GM19240 (cell line): ENCODE results near the gene PID1.

Experiments used
- DNase-seq: peaks from one replicate; pipeline ENCODE4 v3.0.0; 2011; ENCODE audit warnings: low spot score; ENCODE audit not compliant: insufficient read length

Gene PID1, protein sequence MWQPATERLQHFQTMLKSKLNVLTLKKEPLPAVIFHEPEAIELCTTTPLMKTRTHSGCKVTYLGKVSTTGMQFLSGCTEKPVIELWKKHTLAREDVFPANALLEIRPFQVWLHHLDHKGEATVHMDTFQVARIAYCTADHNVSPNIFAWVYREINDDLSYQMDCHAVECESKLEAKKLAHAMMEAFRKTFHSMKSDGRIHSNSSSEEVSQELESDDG

DNA sequence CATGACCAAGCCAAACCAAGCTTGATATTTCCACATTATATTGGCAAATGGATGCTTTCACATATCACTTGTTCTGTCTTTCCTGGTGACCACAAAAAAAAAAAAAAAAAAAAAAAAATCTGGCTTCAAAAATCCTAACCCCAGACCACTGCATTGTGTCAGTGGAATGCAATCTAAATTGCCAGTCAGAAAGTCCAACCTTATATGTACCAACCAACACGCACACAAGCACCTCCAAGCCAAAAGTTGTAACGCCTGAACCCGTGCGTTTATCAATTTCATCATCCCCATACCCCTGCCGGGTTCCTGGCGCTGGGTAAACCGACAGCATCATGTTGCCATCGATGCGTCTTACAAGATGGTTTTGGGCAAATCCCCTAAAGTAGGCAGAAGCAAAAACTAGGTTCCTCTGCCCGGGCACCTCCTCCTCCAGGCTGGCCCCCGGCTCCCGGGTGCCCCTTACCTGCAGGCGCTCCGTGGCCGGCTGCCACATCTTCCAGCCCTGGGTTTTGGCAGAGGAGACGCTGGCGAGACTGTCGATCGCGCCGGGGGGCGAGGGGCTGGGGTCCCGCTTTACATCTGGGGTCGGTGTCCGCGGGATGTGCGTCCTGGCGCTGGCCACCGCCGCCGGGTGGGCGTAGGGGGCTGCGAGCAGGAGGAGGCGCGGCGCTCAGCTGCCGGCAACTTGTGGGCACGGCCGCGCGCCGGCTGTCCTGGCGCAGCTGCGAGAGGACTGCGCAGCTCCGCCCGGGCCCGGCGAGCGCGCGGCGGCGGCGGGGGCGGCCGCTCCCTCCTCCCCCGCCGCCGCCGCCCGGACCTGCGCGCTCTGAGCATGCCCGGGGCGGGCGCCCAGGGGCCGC, at the start of gene PID1:
TSS of gene PID1 (minus strand) at position 737 of the 860 bp plus-strand sequence. CDS start at position 493, 244 bp downstream.
- no peak for DNase-seq

DNA sequence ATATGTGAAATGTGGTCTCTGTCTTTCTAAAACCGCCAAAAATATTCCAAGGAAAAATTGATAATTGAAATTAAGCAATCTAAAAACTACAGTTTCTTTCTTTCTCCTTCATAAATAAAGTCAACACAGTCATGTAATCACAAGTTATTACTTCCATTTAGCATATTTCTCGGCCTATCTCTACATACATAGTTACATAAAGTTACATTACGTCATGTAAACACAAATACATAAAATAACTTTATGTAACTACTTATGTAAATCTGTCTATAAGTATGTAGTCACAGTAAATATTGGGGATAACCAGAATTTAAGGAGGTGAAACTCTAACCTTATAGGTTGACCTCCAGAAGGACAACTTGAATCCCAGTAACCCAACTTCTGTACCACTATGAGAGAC, 48.5 kb upstream of the PID1 start:
- no peak for DNase-seq

DNA sequence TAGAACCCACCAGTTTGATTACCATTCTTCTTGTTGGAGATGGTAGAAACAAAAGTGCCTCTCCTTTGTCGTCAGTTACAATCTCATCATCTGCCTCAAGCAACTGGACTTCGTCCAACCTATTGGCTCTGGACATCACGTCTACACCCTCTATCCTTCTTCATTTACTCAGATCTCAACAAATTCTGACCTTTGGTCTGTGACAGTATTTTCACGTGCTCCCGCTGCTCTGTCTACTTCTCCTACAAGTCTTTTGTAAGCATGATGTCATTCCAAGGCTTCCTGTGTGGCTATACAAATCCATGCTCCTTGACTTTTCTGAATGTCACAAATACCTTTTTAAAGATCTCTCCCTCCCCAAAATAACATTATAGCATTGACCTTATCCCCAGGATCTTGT, 43.0 kb upstream of the PID1 start:
- DNase-seq, result no peak

DNA sequence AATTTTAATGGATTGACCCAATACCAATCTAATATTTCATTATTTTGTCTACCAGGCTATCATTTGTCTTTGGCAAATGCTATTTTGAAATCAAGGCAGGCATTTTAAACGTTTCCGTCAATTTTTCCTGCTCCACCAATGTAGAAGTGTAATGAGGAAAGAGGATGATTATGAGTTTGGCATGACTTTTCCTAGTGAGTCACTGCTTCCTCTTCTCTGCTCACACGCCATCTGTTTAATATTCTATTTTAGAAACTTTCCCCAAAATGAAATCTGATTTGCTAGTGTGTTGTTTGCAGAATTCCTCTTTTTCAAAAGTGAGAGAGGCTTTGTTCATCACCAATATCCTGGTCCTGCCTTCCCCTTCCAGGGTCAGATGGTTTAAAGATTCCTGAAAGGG, 42.5 kb upstream of the PID1 start:
- DNase-seq, result no peak

DNA sequence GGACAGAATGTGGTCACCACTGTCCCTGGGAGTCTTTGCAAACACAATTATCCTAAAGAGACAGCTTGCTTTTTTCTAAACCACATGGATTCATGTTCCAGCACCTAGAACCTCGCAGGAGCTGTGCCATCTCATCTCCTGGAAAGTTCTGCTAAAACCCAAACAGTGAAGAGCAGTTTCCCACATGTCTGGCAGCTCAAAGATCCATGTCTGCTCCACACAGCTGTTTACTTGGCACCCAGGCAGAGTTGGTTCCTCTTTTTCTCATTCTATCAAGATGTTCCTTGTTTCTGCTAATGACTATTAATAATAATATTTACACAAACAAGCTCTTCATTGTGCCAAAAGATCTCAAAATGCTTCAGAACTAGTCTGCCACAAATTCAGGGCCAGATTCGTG, 30.1 kb upstream of the PID1 start:
- DNase-seq, result no peak

DNA sequence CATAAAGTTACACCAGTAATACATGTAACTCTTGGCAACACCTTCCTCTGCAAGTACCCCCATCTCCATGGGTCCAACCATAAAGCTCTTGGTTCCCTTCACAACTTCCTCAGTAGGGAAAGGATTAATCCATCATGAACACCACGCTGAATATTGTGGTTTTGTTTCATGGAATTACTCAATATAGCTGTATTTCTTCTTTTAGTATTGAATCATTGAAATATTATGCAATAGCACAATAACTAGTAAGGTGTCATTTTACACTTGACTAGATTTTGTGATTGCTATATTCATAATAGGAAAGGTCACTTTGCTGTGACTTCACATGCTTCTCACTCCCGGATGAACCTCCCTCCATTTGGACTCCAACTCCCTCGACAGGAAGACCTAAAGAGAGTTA, 29.7 kb upstream of the PID1 start:
- DNase-seq, result no peak

DNA sequence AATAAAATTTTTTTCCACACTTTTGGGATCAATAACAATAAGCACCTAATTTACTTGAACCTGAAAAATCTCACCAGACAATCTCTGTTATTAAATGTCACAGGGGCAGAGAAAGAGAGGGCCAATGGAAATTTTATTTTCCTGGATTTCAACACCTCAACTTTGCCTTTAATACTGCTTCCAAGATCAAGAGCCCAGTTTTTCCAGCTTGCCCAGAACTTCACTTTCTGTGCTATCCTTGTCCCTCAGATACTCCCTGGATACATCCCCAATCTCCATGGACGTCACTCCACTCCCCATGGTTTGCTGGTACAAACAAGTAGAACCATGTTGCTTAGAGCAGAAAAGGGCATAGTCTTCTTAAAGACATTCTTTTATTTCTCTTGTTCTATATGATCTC, 29.3 kb upstream of the PID1 start:
- DNase-seq, result no peak

DNA sequence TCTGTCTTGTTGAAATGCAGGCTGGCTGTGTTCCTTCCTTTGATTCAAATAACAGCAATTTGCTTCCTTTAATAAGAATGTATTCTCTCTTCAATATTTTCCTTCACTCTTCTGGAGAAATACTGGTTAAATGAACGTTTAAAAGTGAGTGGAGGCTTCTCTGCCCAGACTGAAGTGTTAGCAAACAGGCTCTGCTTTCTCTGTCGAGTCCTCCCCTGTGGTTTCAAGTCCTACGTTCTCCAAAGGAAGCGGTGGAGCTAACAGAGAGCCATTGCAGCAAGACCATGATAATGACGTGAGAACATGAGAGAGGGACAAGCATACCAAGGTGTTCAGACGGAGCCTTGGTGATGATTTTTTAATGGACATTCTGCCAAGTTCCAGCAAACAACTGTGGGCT, 26.2 kb upstream of the PID1 start:
- DNase-seq, result no peak

DNA sequence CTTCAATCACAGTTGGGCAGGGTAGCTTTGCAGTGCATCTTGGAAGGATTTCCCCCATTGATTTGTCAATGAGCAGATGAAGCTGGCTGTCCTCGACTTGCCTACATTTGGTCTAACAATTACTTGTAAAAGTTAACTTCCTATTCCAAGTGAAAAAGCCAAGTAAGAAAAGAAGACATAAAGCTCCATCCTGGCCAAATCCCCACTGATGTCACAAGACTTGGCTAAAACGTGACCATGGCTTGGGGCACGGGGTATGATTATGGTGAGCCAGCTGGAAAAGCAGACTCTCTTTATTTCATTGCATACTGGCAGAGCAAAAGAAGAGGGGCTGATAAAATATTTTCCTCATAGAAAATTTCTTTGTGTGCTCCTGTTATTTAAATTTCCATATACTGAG, 25.4 kb upstream of the PID1 start:
- DNase-seq, result no peak

DNA sequence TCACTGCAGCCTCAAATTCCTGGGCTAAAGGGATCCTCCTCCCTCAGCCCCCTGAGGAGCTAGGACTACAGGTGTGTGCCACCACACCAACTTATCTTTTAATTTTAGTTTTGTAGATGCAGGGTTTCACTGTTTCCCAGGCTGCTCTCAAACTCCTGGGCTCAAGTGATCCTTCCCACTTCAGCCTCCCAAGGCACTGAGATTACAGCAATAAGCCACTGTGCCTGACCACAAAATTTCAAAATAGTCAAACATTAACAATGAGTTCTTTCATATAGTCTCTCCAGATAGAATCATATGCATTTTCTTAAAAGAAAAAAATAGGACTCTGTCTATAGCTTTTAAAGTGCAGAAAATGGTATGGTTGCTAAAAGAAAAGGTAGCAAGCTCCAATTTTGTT, 24.9 kb upstream of the PID1 start:
- DNase-seq, result no peak

DNA sequence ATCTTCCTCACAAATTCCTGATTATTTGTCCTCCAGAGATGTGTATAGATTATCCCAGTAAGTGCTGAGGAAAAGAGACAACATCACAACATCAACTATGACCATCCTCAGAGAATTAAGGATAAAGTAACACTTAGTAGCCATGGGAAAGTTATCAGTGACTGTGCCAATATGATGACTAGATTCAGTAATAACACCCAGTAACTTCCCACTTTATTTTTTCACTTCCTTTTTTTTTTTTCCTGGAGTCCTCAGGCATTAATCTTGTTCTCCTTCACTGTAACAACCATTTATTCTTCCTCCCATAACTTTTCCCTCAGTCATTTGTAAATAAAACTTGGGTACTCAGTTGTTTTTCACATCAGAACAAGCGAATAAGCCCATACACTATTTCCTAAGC, 16.7 kb upstream of the PID1 start:
- no peak for DNase-seq

DNA sequence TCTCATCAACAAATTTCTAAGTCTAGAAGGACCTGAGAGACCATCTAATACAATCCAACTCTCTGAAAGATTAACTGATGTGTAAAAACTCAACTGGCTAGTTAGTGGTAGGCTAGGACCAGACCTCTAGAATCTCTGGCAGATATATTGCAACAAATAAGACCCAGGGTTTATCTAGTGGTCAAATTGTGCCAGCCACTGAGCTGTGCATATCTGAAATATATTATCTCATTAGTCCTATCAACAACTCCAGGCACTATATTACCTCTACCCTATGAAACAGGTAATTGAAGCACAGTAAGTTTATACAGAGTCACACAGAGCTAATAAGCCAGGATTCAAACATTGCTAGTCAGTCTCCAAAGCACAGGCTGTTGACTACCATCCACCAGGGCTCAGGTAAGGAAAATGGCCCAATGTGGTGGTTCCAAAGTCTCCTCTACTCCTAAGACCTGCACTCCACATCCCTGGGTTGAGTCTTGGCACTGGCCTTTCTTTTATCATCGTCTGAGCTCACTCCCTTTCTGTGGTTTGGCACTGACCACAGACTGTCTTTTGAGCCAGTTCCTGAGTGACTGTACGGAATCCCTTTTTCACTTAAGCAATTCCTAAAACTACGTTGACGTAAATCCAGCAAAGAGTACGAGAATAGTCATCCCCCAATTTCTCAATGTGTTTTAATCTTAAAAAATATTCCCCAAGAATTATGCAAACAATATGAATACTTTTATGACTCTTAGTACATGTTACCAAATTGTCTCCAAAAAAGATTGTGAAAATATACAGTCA, 11.9 kb upstream of the PID1 start:
- DNase-seq, result no peak

DNA sequence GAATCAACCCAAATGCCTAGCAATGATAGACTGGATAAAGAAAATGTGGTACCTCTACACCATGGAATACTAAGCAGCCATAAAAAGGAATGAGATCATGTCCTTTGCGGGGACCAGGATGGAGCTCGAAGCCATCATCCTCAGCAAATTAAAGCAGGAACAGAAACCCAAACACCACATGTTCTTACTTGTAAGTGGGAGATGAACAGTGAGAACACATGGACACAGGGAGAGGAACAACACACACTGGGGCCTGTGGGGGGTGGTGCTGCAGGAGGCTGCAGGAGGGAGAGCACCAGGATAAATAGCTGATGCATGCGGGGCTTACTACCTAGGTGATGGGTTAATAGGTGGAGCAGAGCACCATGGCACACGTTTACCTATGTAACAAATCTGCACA, 8.4 kb upstream of the PID1 start:
- no peak for DNase-seq

DNA sequence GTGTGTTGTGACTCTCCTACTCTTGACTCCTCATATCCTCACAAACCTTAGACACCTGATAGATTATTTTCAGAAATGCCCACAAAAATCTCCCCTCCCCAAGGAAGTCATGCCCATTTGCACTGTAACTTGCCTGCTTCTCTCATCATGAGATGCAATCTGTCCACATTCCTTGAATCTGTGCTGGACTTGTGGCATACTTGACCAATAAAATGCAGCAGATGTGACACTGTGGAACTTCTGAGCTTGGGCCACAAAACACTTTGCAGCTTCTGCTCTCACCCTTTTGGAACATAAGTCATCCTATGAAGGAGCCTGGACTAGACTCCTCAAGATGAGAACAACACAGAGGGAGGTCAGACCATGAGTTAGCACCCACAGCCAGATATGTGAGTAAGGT, 4.4 kb upstream of the PID1 start:
- no peak for DNase-seq

DNA sequence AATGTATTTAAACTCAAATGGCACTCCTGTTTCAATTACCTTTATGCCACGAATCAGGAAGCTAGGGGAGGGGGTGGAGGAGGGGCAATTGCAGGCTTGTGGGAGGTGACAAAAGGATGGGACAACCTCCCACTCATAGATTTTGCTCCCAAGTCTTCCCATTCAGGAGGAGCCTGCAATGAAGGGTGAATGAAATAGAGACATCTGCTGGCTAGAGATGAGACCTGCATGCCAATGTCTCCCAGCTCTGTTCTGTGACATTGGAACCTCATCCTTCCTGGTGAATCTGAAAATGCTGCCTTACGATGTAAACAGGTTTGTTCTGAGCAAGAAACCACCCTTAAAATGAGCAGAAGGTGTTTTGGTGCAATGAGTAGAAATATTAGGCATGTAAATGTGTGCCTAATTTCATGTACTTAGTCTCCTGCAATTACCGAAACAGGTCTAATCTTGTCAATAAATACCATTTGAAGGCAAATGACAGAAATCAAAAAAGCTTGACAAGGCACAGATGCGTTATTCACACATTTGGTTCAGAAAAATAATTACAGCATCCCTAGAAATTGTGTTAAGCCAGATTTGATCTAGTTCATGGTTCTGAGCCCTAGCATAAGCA, 2.7 kb upstream of the PID1 start:
- peak; percentile 24 for DNase-seq

DNA sequence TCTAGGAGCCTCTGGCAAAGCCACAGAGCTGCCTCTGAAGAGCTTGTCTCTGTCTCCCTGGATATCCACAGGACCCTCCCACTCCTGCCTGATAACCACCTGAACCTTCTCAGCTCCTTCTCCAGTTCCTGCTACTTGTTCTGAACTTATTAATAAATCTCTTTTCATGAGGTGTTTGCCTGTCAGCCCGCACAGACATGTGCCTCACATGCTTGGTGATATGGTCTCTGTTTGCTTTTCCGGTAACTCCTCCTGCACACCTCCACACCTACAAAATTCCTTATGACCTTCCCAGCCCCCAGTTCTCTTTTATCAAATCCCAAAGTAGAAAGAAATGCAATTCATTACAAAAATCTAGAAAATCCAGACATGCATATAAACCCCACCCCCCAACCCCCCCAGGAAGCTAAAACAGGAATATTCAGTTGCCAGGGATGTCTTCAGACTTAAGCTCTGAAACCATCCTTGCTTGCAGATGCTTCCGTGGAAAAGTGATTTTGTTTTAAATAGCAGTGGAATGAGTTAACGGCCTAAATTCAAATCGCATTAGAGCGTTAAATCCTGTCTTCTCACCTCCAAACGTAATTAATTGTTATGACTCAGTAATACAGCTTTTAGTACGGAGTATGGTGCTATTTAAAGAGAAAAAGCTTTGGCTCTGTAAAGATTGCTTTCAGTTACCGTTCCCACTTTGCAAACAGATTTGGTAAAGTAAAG, 2.1 kb upstream of the PID1 start:
- DNase-seq, result no peak

DNA sequence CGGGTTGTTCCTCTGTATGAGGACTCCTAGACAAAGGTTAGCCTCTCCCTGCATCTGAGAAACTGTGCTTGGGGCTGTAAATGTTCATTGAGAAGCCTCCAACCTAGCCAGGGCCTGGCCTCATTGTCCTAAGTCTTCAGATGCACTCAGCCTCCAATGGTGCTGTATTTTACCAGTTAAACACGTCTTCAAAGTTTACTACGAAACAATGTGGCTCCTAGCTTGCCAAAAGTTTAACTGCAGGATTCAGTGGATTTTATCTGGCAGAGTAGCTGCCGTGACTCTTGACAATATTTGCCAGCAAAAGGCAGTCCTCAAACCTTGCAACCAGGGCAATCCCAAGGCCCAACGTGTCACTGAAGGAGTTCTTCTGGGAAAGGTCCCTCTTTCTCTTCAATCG, 1.1 kb downstream of the PID1 start:
- no peak for DNase-seq

DNA sequence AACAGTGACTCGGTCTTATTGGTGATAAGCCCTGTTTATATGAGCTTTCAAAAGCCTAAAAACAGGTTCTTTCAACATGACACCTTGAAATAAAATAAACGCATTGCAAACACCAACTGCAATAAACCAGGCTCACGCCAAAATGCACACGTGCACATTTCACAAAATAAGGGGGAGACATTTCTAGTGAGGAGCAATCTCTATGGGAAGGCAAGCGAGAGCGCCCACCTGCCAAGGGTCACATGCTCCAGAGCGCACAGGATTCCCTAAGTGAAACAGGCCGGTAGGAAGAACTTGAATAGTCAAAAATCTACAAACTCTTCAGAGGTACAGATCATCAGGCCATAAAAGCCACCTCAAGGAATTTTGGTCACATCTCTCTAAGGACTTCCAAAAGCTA, 1.9 kb downstream of the PID1 start:
- DNase-seq, result no peak

DNA sequence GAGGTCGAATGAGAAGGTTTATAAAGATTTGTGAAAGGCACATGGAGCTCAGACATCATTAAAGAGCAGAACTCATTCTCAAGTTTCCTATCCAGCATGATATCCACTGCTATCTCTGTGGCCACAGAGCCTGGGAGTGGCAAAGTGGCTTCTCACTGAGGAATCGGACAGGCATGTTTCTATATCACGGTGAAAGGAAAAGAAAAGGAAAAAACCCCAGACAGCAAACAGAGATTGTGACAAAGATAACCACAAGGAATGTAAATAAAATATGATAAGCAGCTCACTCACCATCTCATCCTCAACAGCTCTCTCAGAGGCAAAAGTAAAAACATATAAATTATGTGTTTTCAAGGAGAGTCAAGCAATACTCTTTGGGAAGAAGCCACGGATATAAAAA, 2.5 kb downstream of the PID1 start:
- no peak for DNase-seq

DNA sequence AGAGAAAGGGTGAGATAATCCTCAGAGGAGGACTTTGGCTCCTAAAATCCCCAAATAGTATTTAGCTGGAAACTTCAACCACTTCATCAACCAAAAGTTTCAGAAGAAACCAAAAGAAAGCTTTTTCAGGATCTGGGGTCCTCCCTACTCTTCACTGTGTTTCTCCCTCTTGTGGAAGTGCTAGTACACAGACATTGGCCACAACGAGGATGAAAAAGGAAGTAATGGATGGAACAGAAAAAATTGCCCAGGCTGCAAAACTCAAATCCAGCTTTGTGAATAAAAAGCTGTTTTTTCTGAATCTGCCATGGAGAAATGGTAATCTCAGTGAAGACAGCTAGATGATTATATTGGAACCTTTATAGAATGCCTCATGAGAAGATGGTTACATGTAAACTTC, 4.0 kb downstream of the PID1 start:
- DNase-seq, result no peak

DNA sequence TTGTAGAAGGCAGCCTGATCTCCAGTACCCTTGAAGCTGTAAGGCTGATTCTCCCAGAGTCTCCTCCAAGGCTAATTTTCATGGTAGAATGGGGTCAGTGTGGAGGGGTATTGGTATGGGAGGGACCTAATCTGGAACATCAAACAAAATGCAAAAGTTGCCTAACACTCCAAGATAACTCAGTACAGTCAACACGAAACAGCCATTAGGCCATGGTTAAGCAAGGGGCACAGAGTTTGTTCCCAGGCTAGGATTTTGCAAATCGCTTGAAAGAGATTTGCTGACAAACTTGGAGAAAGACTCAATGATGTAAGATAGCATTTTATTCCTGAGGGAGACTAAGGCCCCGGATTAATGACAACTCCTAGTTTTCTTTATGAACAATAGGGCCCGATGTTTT, 5.4 kb downstream of the PID1 start:
- no peak for DNase-seq
